Ovary (tissue), 9 donors: ENCODE measurements around the gene PPTC7. TPM values are rescaled to one million over a fixed set of nuclear protein-coding genes. Genes with fewer than 3 reads are reported as not detected.
"Not testable (repeated sequence)": the region's sequence is repeated elsewhere in the genome, so short reads cannot be mapped to it uniquely, and the experiment has no call there.

Source experiments
- DNase-seq, 5 donors: peaks; one replicate each; pipeline ENCODE4 v3.0.0-alpha.2; 2019 to 2020
- H3K27ac ChIP-seq, 2 donors: fragments of 200-600 bp; one replicate each; pipeline versions ENCODE4 v1.5.1 to v1.8.0; 2019 to 2022
- H3K27me3 ChIP-seq: fragments of 200-600 bp; one replicate; pipeline ENCODE4 v1.8.0; 2022
- H3K36me3 ChIP-seq: fragments of 200-600 bp; sonication (generic); one replicate; pipeline ENCODE4 v1.5.1; 2019
- H3K4me1 ChIP-seq: one replicate; pipeline ENCODE4 v1.8.1; 2013; ENCODE audit warnings: mild to moderate bottlenecking, moderate library complexity; ENCODE audit not compliant: insufficient read depth
- H3K4me3 ChIP-seq: fragments of 200-600 bp; sonication (generic); one replicate; pipeline ENCODE4 v1.5.1; 2017
- H3K9me3 ChIP-seq, 2 donors: fragments of 200-600 bp in 1 of 2; sonication (generic) in 1 of 2; one replicate each; pipeline versions ENCODE4 v1.5.1 to v1.8.1; 2013 to 2019; ENCODE audit warnings: mild to moderate bottlenecking in 1 of 2, moderate library complexity in 1 of 2
- CTCF ChIP-seq, 3 donors: fragments of 450-650 bp in 2 of 3; fragments of 200-600 bp in 1 of 3; IDR thresholded peaks; one replicate each; pipeline versions ENCODE4 v1.5.1 to v1.8.0; 2016 to 2022; ENCODE audit warnings: antibody characterized with exemption in 3 of 3, mild to moderate bottlenecking in 1 of 3
- EP300 ChIP-seq: sonication (generic); formaldehyde crosslinking; IDR thresholded peaks from one replicate; pipeline ENCODE4 v1.6.1; 2017; ENCODE audit warnings: antibody characterized with exemption
- POLR2A ChIP-seq: fragments of 450-650 bp; IDR thresholded peaks from one replicate; pipeline ENCODE4 v1.6.1; 2017; ENCODE audit warnings: antibody characterized with exemption, mild to moderate bottlenecking, moderate library complexity
- WGBS, 3 donors: extraction: QIAGEN DNeasy Blood & Tissue Kit in 1 of 3; methylation state at CpG; one replicate each; pipeline versions ENCODE4 v1.1.5 to v1.1.7; 2013 to 2017; 5-methylcytosine and 5-hydroxymethylcytosine counted together
- intact Hi-C, 4 donors: fragments of 100-400 bp; cut with DNase I; formaldehyde crosslinking; loops; one replicate each; pipeline versions ENCODE4 v1.11.0 to v1.15.1; 2022 to 2023
- polyA plus RNA-seq, 2 donors: library from polyadenylated mRNA; stranded (reverse); fragments of 200-250 nt in 1 of 2; fragments of 350-450 nt in 1 of 2; fragmentation: Illumina TruSeq in 1 of 2; extraction: RNeasy Lipid Tissue Mini Kit (QIAGEN cat#74804) in 1 of 2; gene quantifications; one replicate each; pipeline ENCODE4 v1.2.3, GENCODE V29; 2013 to 2014
- total RNA-seq, 7 donors: library from RNA; depleted of rRNA in 2 of 7; stranded (reverse); fragments of >200 nt in 2 of 7; fragmentation: NEBNext Ultra II Directional in 3 of 7; extraction: Animal tissue kit (Norgen Biotek cat#: 25700) in 3 of 7; gene quantifications; one replicate each; pipeline versions ENCODE4 v1.1.0 to v1.2.4, GENCODE V29; 2016 to 2023
- donor health status: DM: no; HTN: no; CAD: no; lungs with moderate emphysema.
- donor health status: DM: no; HTN: no; CAD: no.
- donor health status: Bipolar disorder and iron deficiency.
- donor health status: DM: yes; HTN: yes; CAD: no.
- donor health status: DM: no; HTN: no; CAD: no.
- donor health status: DM: yes; HTN: yes; CAD: no.

The PPTC7 gene
- total and polyA plus RNA-seq, 9 donors = 10.0 to 25.5 (median 19.2) TPM

GRCh38 chr12:110575326-110575725, 7.8 kb downstream of the PPTC7 start:
- Histone ChIP-seq H3K4me3 (no peak overlapping the region), H3K27me3 (no peaks in the 10 kb centered on the region), H3K27ac (no peak overlapping the region), H3K9me3 (no peaks in the 10 kb centered on the region), H3K36me3 (no peaks in the 10 kb centered on the region), H3K4me1 (peaks cover 8% of the 10 kb centered on the region)
- intact Hi-C loops = no loop called here
- TF ChIP-seq EP300 = no peak
- TF ChIP-seq POLR2A = no peak
- TF ChIP-seq CTCF (IDR thresholded peaks at IDR 0.05) = no peak
- WGBS, 3 donors = 8 to 16% (median 13%) methylated on average over 1 of the region's 1 CpG
- no peak for DNase-seq

- H3K36me3 ChIP-seq, H3K9me3 ChIP-seq, H3K27ac ChIP-seq, H3K27me3 ChIP-seq, intact Hi-C loops, DNase-seq, H3K4me1 ChIP-seq, H3K4me3 ChIP-seq: not testable (repeated sequence)
- WGBS, 3 donors = 72% methylated on average over 10 of the region's 10 CpGs
Observed at GRCh38 chr12:110574717-110575230, 8.3 kb downstream of the PPTC7 start.

GRCh38 chr12:110574044-110574443, 9.1 kb downstream of the PPTC7 start:
- H3K27me3 ChIP-seq = no peaks in the 10 kb centered on the region
- H3K9me3 ChIP-seq = no peaks in the 10 kb centered on the region
- H3K27ac ChIP-seq = no peak overlapping the region
- DNase-seq = no peak
- 24 to 35% (median 28%) methylated on average over 1 of the region's 1 CpG for WGBS, 3 donors
- H3K4me3 ChIP-seq = no peak overlapping the region
- H3K36me3 ChIP-seq = no peaks in the 10 kb centered on the region
- intact Hi-C loops = no loop called here
- no peak for TF ChIP-seq EP300
- TF ChIP-seq CTCF (IDR thresholded peaks at IDR 0.05) = no peak
- no peak for TF ChIP-seq POLR2A
- peaks cover 5% of the 10 kb centered on the region for H3K4me1 ChIP-seq

GRCh38 chr12:110570798-110571197, 12.3 kb downstream of the PPTC7 start:
- H3K4me1 ChIP-seq, H3K4me3 ChIP-seq, intact Hi-C loops, H3K27me3 ChIP-seq, H3K36me3 ChIP-seq, H3K9me3 ChIP-seq, H3K27ac ChIP-seq, DNase-seq: not testable (repeated sequence)
- 94 to 98% (median 95%) methylated on average over 16 of the region's 16 CpGs for WGBS, 3 donors

GRCh38 chr12:110569838-110570237, 13.3 kb downstream of the PPTC7 start:
- H3K9me3 ChIP-seq, H3K4me3 ChIP-seq, H3K27ac ChIP-seq, H3K36me3 ChIP-seq, intact Hi-C loops, H3K27me3 ChIP-seq, H3K4me1 ChIP-seq, DNase-seq: not testable (repeated sequence)
- 87 to 90% methylated on average over 2 of the region's 2 CpGs; no CpG with 5 or more reads in 1 of the 3 donors for WGBS, 3 donors

- Histone ChIP-seq H3K9me3 (no peaks in the 10 kb centered on the region), H3K27ac (no peak overlapping the region), H3K36me3 (no peaks in the 10 kb centered on the region), H3K4me1 (peaks cover 7% of the 10 kb centered on the region), H3K27me3 (no peaks in the 10 kb centered on the region), H3K4me3 (no peak overlapping the region)
- intact Hi-C loops = no loop called here
- 92 to 98% (median 96%) methylated on average over 6 of the region's 6 CpGs for WGBS, 3 donors
- DNase-seq = no peak
- TF ChIP-seq CTCF (IDR thresholded peaks at IDR 0.05) = no peak
- no peak for TF ChIP-seq EP300
- TF ChIP-seq POLR2A = no peak
Observed at GRCh38 chr12:110568752-110569151, 14.4 kb downstream of the PPTC7 start.
